CD14-positive monocyte (primary cell): ENCODE results near the gene STIM1. TPM values are rescaled to one million over a fixed set of nuclear protein-coding genes. Genes with fewer than 3 reads are reported as not detected.

ENCODE experiments used
- DNase-seq, 3 donors: peaks; one replicate each; pipeline ENCODE4 v3.0.0-alpha.2; 2011 to 2022
- H2AFZ ChIP-seq: 2 replicates; pipeline ENCODE4 v1.6.0; 2012; ENCODE audit warnings: mild to moderate bottlenecking, low read depth, low read length, inconsistent platforms; ENCODE audit not compliant: insufficient read depth, poor library complexity, severe bottlenecking
- H3K27ac ChIP-seq, 2 donors: 1 replicate in 1 of 2; 2 replicates in 1 of 2; pipeline ENCODE4 v1.5.1; 2012 to 2013; ENCODE audit warnings: low read length in 2 of 2, control low read depth in 1 of 2, inconsistent platforms in 1 of 2, low read depth in 1 of 2, mild to moderate bottlenecking in 1 of 2
- H3K27me3 ChIP-seq, 2 donors: one replicate each; pipeline versions ENCODE4 v1.6.0 to v1.6.1; 2011 to 2013; ENCODE audit warnings: low read length in 2 of 2; ENCODE audit not compliant: control insufficient read depth in 2 of 2, insufficient read depth in 2 of 2
- H3K36me3 ChIP-seq, 2 donors: replicated peaks in 1 of 2; 1 replicate in 1 of 2; 2 replicates in 1 of 2; pipeline versions ENCODE4 v1.5.1 to v1.6.1; 2012 to 2013; ENCODE audit warnings: low read length in 2 of 2, control low read depth in 1 of 2, inconsistent platforms in 1 of 2, mild to moderate bottlenecking in 1 of 2; ENCODE audit not compliant: insufficient read depth in 2 of 2, control insufficient read depth in 1 of 2
- H3K4me1 ChIP-seq, 2 donors: 1 replicate in 1 of 2; 2 replicates in 1 of 2; pipeline versions ENCODE4 v1.5.1 to v1.6.1; 2012 to 2013; ENCODE audit warnings: low read length in 2 of 2, control low read depth in 1 of 2, inconsistent platforms in 1 of 2, mild to moderate bottlenecking in 1 of 2, moderate library complexity in 1 of 2; ENCODE audit not compliant: insufficient read depth in 2 of 2, control insufficient read depth in 1 of 2
- H3K4me2 ChIP-seq: replicated peaks from 2 replicates; pipeline ENCODE3; 2012; ENCODE audit warnings: low read length, moderate library complexity, mild to moderate bottlenecking; ENCODE audit not compliant: poor library complexity, severe bottlenecking; ENCODE audit errors: extremely low read depth
- H3K4me3 ChIP-seq, 3 experiments: fragments of 200-600 bp in 1 of 3; sonication (generic) in 1 of 3; replicated peaks in 1 of 3; 1 replicate in 2 of 3; 2 replicates in 1 of 3; pipeline ENCODE4 v1.5.1; 2011 to 2013; ENCODE audit warnings: low read length in 3 of 3, mild to moderate bottlenecking in 3 of 3, control low read depth in 2 of 3, low read depth in 2 of 3, inconsistent platforms in 1 of 3, moderate library complexity in 1 of 3
- H3K79me2 ChIP-seq: 2 replicates; pipeline ENCODE4 v1.6.0; 2012; ENCODE audit warnings: mild to moderate bottlenecking, control low read depth, inconsistent platforms, low read length, moderate library complexity; ENCODE audit not compliant: insufficient read depth
- H3K9ac ChIP-seq: 2 replicates; pipeline ENCODE4 v1.6.0; 2017; ENCODE audit warnings: low read length, mild to moderate bottlenecking; ENCODE audit not compliant: insufficient read depth, poor library complexity, severe bottlenecking
- H3K9me3 ChIP-seq, 2 donors: replicated peaks in 1 of 2; 1 replicate in 1 of 2; 2 replicates in 1 of 2; pipeline versions ENCODE4 v1.5.1 to v1.6.1; 2012 to 2013; ENCODE audit warnings: low read length in 2 of 2, control low read depth in 1 of 2; ENCODE audit not compliant: control insufficient read depth in 1 of 2, insufficient read depth in 1 of 2
- H4K20me1 ChIP-seq: 2 replicates; pipeline ENCODE4 v1.6.0; 2012; ENCODE audit warnings: mild to moderate bottlenecking, low read length, control low read depth, moderate library complexity; ENCODE audit not compliant: insufficient read depth
- H3K27ac Mint-ChIP-seq, 7 donors: one replicate each; pipeline ENCODE4 v1.8.0; 2020; ENCODE audit warnings: mild to moderate bottlenecking in 7 of 7, mixed read lengths in 7 of 7, moderate library complexity in 6 of 7, inconsistent platforms in 2 of 7
- H3K27me3 Mint-ChIP-seq, 3 donors: one replicate each; pipeline ENCODE4 v1.8.0; 2021 to 2022; ENCODE audit warnings: low read depth in 3 of 3, mild to moderate bottlenecking in 3 of 3, mixed read lengths in 3 of 3, moderate library complexity in 3 of 3, inconsistent platforms in 1 of 3
- H3K36me3 Mint-ChIP-seq, 2 donors: one replicate each; pipeline ENCODE4 v1.8.0; 2020; ENCODE audit warnings: mixed read lengths in 2 of 2, inconsistent platforms in 1 of 2, mild to moderate bottlenecking in 1 of 2
- H3K4me1 Mint-ChIP-seq: one replicate; pipeline ENCODE4 v1.8.0; 2020; ENCODE audit warnings: mild to moderate bottlenecking, mixed read lengths
- H3K4me3 Mint-ChIP-seq, 2 donors: one replicate each; pipeline ENCODE4 v1.8.0; 2020; ENCODE audit warnings: mild to moderate bottlenecking in 2 of 2, mixed read lengths in 2 of 2, moderate library complexity in 1 of 2
- H3K9me3 Mint-ChIP-seq, 7 donors: one replicate each; pipeline ENCODE4 v1.8.0; 2020 to 2022; ENCODE audit warnings: mixed read lengths in 7 of 7, mild to moderate bottlenecking in 6 of 7, moderate library complexity in 6 of 7, inconsistent platforms in 2 of 7
- WGBS: methylation state at CpG from one replicate; pipeline ENCODE4 v1.1.5; 2013; ENCODE audit warnings: missing lambda C conversion rate; ENCODE audit not compliant: insufficient coverage; 5-methylcytosine and 5-hydroxymethylcytosine counted together
- intact Hi-C, 2 donors: fragments of 100-400 bp; cut with micrococcal nuclease; formaldehyde crosslinking; loops; one replicate each; pipeline versions ENCODE4 v1.15.0 to v1.15.1; 2023
- polyA plus RNA-seq, 3 donors: library from polyadenylated mRNA; depleted of rRNA in 1 of 3; unstranded in 2 of 3; stranded (reverse) in 1 of 3; fragments of 300-500 nt in 2 of 3; fragments of >200 nt in 1 of 3; fragmentation: Illumina TruSeq in 2 of 3; gene quantifications; 1 replicate in 2 of 3; 2 replicates in 1 of 3; pipeline ENCODE4 v1.2.3, GENCODE V29; 2012 to 2021
- TF ChIP-seq, protein P1 (sequence below): fragments of 200-600 bp; IDR thresholded peaks from one replicate; pipeline ENCODE4 v1.8.0; 2022; ENCODE audit warnings: antibody characterized with exemption, mild to moderate bottlenecking

STIM1 gene
- polyA plus RNA-seq, 3 donors, result 14.0 to 68.6 (median 21.0) TPM

DNA sequence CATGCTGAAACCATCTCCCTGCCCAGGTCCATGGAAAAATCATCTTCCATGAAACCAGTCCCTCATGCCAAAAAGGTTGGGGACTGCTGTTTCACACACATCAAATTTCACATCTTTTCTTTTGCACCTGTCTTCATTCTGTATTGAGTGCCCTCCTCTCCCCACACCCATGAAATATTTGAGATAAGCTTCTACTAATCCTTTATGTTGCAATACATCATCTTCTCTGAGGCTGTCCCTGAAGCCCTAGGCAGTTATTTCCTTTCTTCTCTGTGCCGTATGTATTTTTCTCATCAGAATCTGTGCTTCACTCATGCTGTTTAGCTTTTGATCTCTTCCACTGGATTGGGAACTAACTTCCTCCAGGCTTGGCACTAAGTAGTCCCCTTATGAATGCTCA is 199.2 kb downstream of the STIM1 start:
- H3K4me1 ChIP-seq, result peaks cover 34 to 40% of the 10 kb centered on the region in 2 donors
- H2AFZ ChIP-seq, result no peak overlapping the region
- WGBS, result no CpG with 5 or more reads among the region's 1 CpG
- intact Hi-C loops, result no loop called here
- no peak for DNase-seq
- Mint-ChIP-seq H3K36me3 (peaks cover 43 to 47% of the 10 kb centered on the region in 2 donors), H3K4me3 (no peak overlapping the region), H3K4me1 (peaks cover 28% of the 10 kb centered on the region), H3K9me3 (peaks cover 0 to 3% (median 0%) of the 10 kb centered on the region in 7 donors), H3K27me3 (no peaks in the 10 kb centered on the region), H3K27ac (peak overlapping the region in 1 of 7 donors; percentile 40)
- H3K4me2 ChIP-seq, result no peak overlapping the region
- peaks cover 19 to 42% of the 10 kb centered on the region in 2 donors for H3K36me3 ChIP-seq
- no peaks in the 10 kb centered on the region for H3K9me3 ChIP-seq
- H3K4me3 ChIP-seq, result no peak overlapping the region
- H3K27me3 ChIP-seq, result no peaks in the 10 kb centered on the region
- H3K79me2 ChIP-seq, result peaks cover 6% of the 10 kb centered on the region
- peak overlapping the region in 1 of 2 donors; percentile 75 for H3K27ac ChIP-seq
- H3K9ac ChIP-seq, result no peak overlapping the region
- H4K20me1 ChIP-seq, result peaks cover 12% of the 10 kb centered on the region
- TF ChIP-seq, protein P1, sequence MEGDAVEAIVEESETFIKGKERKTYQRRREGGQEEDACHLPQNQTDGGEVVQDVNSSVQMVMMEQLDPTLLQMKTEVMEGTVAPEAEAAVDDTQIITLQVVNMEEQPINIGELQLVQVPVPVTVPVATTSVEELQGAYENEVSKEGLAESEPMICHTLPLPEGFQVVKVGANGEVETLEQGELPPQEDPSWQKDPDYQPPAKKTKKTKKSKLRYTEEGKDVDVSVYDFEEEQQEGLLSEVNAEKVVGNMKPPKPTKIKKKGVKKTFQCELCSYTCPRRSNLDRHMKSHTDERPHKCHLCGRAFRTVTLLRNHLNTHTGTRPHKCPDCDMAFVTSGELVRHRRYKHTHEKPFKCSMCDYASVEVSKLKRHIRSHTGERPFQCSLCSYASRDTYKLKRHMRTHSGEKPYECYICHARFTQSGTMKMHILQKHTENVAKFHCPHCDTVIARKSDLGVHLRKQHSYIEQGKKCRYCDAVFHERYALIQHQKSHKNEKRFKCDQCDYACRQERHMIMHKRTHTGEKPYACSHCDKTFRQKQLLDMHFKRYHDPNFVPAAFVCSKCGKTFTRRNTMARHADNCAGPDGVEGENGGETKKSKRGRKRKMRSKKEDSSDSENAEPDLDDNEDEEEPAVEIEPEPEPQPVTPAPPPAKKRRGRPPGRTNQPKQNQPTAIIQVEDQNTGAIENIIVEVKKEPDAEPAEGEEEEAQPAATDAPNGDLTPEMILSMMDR, result no peak

DNA sequence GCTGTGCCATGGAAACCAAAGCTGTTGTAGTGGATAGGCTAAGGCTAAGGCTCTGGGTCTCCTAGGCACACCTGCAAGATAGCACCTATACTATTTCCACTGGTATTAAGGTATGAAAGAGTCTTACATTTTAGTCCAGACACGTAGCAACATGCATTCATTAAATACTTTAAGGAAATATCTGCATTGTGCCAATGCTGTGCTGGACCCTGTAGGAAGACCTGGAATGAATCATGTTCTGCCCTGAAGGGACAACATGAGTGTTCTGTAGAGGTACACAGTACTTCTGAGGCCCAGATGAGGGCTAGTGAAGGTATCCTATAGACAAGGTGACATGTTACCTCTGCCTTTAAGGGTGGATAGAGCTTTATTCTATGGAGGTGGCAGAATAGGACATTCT is 204.0 kb downstream of the STIM1 start:
- intact Hi-C loops, result no loop called here
- Histone ChIP-seq H3K36me3 (peaks cover 49 to 87% of the 10 kb centered on the region in 2 donors), H3K27ac (peak overlapping the region in 1 of 2 donors; percentile 75), H3K4me2 (no peak overlapping the region), H3K79me2 (no peaks in the 10 kb centered on the region), H3K27me3 (no peaks in the 10 kb centered on the region), H3K9ac (no peak overlapping the region), H3K4me3 (no peak overlapping the region), H3K9me3 (no peaks in the 10 kb centered on the region), H3K4me1 (peaks cover 19 to 27% of the 10 kb centered on the region in 2 donors), H4K20me1 (peaks cover 1% of the 10 kb centered on the region), H2AFZ (no peak overlapping the region)
- Mint-ChIP-seq H3K4me3 (no peak overlapping the region), H3K27me3 (no peaks in the 10 kb centered on the region), H3K9me3 (no peaks in the 10 kb centered on the region), H3K36me3 (peaks cover 66 to 69% of the 10 kb centered on the region in 2 donors), H3K27ac (peak overlapping the region in 5 of 7 donors; percentile 89 to 95 (median 94)), H3K4me1 (peaks cover 22% of the 10 kb centered on the region)
- TF ChIP-seq, protein P1, result no peak
- DNase-seq, result no peak
- WGBS, result no CpG with 5 or more reads among the region's 1 CpG
